HG02870 (cell line): ENCODE measurements around the gene USPL1.
"Not testable (repeated sequence)": the region's sequence is repeated elsewhere in the genome, so short reads cannot be mapped to it uniquely, and the experiment has no call there.

ENCODE experiments used
- ATAC-seq: cut with Tn5 transposase; IDR thresholded peaks from one replicate; pipeline ENCODE4 v1.9.1; 2021; ENCODE audit warnings: mild to moderate bottlenecking, moderate library complexity; ENCODE audit not compliant: unreplicated experiment

Gene USPL1

DNA sequence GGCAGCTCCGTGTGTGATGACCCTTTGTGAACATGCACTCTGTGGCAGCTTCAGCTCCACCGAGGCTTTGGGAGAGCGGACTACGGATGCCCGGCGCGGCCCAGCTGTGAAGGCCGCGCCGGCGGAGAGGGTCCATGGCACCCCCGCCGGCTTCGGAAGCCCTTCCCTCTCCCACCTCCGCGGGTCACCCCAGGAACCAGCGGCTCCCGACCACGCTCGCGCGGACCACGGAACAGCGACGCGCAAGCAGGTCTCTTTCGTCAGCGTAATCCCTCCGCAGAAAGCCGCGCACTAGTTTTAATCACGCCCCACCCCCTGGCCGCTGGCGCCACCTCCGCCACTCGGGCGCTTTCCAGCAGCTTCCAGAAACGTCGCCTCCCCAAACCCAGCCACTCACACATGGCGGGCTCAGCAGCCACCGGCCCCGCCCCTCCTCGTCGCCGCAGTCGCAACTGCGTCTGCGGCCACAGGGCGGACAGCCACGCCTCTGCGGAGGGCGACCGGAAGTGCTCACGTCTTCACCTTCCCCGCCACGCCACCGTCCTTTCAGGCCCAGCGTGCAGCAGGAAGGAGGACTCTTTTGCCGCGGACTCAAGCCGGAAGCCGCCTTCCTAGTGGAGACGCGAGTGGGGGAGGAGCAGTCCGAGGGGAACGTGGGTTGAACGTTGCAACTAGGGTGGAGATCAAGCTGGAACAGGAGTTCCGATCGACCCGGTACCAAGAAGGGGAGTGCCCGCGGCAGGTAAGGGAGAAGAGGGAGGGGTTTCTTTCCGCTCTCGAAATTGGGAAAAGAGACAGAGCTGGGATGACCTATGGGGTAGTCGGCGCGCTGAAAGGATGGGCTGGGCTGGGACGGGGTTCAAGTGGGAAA, at the start of gene USPL1:
TSS of gene USPL1 (plus strand) at position 606 of the 871 bp plus-strand sequence. CDS start 3,221 bp downstream, outside the sequence.
- peak; percentile 86 for ATAC-seq

DNA sequence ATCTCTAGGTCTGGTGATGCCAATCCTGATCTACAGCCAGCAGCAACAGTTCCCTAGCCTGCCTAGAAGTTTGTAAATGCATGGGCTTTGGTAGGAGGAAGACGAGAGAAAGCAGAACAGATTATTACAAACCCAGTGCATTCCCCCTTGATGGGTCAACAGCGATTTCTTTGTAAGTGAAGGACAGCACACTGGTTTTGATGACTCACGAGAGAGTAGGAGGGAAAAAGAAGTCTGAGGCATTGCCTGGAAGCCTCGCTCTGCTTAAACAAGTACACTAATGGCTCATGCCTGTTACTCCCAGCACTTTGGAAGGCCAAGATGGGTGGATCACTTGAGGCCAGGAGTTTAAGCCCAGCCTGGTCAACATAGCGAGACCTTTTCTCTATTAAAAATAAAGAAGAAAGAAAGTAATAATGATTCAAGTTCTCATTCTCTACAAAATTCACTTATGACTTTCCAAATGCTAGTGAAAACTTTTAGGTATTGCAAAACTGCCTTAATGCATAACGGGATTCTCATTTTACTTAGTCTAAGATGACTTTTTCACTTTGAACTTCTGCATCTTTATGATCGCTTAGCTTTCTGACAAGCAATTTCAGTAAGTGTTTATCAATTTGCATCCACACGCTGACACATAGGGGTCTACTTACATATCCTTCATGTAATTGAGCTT, 47.7 kb upstream of the USPL1 start:
- ATAC-seq: no peak

DNA sequence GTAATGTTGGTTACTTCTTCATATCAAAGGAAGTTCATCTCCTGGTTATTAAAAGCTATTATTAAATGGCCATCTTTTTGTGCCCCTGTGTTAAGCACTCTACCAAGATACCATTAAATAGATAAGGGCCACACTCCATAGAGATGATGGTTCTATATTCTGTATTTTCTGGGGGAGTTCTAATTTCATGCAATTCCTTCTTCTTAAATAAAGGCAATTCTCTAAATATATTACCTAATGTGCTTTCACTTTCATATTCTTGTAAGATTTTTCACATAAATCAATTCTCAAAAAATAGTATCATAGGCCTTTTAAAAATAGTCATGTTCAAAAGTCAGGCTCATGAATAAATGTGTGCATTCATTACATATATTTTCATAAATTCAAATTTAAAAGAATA, 47.0 kb upstream of the USPL1 start:
- ATAC-seq: no peak

DNA sequence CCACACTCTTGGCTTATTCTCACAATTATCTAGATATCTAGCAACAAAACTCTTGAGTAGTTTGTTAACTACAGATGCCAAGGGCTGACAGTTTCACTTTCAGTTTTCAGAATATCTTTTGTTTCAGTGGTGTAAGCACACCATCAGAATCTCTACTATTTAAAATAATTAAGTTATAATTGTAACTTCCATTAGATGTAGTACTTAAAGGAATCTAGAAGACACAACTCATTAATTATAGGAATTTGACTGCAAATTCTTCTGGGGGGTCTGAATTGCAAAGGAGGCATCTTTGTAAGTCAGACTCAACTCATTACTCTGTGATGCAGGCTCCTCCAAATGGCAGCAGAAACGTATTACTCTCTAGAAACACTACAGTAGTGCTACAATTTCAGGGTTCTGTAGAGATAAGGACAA, 44.9 kb upstream of the USPL1 start:
- no peak for ATAC-seq

DNA sequence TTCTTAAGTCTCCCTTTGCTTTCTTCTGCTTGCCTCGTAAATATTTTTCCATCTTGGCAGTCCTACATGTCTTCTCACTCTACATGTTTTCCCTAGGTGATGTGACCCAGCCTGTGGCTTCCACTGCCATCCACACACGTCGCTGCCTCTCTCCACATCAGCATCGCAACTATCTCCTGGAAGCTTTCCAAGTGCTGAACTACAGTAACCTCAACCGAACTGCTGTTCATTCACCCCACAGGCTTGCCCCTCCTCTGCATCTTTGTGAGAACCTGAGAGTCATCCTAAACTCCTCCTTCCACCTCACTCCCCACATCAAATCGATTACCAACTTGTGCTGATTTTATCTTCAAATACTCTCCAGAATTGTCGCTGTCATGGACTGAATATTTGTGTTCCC, 41.2 kb upstream of the USPL1 start:
- no peak for ATAC-seq

DNA sequence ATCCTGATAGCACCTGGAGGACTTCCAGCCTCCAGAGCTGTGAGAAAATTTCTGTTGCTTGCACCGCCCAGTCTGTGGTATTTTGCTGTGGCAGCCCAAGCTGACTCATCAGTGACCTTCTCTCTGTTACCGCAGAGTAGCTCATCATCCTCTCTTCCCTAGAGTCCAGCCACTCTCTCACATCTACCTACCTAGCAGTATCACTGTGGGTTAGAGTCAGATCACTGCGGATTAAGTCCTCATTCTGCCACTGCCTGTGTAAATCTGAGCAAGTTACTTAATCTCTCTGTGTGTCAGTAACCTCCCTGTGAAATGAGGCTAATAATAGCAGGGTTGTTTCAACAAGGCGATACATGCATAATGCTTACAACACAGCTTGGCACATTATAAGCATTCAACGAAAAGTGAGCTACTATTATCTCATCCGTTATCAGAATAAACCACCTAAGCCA, 40.3 kb upstream of the USPL1 start:
- peak; percentile 91 for ATAC-seq

DNA sequence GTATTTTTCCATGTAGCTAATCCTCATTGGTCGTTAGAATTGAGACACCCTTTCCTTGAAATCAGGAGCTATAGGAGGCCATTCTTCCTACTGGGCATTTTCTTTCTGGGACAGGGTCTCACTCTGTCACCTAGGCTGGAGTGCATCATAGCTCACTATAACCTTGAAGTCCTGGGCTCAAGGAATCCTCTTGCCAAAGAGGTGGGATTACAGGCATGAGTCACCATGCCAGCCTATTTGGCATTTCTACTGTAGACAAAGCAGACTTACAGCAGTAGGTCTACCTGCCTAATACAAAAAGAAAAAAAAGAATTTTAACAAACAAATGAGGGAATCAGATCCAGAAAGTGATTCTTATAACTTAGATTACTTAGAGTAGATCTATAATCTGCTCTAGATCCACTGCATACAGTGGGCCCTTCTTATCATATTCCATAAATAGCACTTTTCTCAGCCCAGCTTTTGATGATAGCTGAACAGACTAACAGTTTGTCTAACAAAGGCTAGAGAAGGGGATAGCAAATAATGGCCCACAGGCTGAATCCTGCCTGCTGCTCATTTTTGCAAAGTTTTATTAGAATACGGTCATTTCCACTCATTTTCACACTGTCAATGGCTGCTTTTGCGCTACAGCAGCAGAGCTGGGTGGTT, 36.7 kb upstream of the USPL1 start:
- no peak for ATAC-seq

DNA sequence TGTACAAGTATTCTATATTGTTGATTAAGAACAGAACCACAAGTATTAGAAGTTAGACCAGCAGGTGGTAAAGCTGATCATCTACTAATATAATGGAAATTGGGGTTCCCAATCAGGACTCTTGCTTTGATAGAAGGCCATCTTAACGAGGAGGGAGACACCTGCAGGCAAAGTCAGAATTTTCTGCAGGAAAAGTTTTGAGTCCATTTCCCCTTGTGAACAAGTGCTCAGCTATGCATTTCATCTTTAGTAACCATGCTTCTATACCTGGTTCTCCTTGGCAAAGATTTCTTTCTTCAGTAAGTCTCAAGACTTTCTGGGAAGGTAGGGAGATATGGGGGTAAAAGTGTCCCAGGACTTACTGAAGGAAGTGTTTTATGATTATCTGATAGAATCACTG, 36.1 kb upstream of the USPL1 start:
- no peak for ATAC-seq

DNA sequence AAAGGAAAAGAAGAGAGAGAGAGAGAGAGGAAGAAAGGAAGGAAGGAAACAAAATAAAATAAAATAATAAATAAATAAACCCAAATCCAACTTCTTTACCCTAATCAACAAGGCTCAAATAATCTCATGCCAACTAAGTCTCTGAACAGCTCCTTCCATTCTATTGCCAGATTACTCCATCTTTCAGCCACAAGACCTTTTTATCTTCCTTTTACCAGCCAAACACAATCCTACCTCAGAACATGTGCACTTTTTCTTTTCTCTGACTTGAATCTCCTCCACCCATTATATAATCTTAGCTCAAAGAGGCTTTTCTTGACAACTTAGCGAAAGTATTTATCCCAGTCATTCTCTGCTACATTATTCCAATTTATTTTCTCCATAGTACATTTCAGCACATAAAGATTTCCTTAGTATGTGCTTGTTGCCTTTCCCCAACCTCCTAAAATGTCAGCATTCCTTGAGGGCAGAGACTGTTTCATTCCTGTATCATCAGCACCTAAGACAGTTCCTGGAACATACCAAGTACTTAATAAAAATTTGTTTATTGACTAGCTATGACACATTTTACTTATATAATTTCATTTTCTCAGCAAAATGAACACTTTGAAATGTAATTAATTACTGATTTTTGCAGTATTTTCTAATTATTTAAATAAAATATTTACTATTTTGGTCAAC, 33.5 kb upstream of the USPL1 start:
- no peak for ATAC-seq

DNA sequence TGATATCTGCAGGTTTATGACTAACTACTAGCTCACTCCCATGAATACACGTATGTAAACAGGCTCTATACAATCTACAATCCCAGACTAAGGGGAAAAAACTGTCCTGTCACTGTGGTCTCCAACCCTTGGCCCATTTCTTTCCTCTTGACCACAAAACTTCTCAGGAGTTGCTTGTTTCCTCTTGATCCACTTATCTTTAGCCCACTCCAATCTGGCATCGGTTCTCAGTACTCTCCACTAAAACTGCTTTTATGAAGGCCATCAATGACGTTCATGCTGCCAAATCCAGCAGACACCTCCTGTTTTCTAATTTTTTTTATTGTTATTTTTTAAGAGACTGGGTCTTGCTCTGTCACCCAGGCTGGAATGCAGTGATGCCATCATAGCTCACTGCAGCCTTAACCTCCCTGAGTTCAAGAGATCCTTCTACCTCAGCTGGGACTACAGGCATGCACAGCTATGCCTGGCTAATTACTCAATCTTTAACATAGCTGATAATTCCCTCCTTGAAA, 31.9 kb upstream of the USPL1 start:
- no peak for ATAC-seq

DNA sequence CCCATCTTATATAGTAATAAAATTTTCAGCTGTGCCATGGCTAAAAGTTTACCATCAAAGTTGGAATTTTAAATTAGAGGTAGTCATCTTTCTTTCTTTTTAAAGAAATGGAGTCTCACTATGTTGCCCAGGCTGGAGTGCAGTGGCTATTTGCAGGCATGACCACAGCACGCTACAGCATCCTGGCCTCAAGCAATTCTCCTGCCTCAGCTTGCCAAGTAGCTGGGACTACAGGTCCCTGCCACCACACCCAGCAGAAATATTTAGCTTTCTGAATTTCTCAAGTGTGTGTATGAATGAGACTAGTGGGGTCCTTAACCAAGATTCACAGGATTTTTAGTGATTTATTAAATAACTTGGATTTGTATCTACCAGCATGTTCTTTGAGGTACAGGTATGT, 30.5 kb upstream of the USPL1 start:
- ATAC-seq: no peak

DNA sequence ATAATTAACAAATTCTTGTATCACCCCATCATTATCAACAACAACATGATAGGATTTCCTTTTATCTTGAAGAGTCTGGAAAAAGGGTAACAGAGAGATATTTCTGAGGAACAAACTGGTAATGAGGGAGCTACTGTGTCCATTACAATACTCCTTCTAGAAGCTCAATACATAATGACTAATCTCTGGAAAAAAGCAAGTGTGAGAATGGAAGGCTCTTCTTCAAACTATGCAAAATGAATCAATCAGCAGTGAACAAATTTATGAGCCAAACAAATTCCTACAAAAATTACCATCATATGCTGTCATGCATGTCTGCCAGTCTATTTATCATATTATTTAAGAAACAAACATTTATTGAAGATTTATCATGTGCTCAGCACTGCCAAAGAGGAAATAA, 30.0 kb upstream of the USPL1 start:
- no peak for ATAC-seq

DNA sequence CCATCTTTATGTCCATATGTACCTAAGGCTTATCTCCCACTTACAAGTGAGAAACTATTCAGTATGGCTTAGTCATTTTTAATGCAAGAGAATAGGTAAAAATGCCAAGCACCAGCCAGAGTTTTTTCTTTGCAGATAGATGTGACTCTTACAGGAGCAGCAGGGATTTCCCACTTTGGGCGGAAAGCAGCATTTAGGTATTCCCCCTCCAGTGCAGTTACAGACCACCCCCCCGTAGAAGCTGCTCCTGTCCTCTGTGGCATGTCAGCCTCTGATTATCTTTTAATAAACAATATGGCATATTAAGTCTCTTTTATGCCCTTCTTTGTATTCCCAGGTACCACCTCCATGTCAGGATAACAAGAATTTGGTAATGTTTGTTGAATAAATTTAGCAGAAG, 24.7 kb upstream of the USPL1 start:
- ATAC-seq: no peak

DNA sequence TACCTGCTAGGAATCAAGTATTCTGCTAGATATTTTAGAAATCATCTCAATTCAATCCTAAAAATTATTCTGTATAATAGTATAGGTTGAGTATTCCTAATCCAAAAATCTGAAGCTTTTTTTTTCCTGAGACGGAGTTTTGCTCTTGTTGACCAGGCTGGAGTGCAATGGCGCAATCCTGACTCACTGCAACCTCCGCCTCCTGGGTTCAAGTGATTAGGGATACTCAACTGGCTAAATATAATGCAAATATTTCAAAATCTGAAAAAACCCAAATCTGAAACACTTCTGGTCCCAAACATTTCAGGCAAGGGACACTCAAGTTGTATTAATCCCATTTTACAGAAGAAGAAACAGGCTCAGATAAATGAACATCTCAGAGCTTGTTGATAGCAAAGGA, 17.2 kb upstream of the USPL1 start:
- no peak for ATAC-seq

DNA sequence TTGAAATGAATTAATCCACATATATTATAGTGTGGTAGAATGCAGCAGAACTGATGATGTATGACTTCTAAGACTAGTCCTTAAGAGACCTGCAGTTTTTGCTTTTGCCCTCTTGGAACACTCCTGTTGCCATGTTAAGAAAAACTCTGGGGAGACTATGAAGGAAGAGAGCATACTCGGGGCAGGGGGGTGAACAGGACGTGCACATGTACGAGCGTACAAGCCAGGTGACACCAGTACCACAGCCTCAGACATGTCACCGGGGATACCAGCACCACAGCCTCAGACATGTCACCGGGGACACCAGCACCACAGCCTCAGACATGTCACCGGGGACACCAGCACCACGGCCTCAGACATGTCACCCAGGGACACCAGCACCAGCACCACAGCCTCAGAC, 15.9 kb upstream of the USPL1 start:
- ATAC-seq: no peak

DNA sequence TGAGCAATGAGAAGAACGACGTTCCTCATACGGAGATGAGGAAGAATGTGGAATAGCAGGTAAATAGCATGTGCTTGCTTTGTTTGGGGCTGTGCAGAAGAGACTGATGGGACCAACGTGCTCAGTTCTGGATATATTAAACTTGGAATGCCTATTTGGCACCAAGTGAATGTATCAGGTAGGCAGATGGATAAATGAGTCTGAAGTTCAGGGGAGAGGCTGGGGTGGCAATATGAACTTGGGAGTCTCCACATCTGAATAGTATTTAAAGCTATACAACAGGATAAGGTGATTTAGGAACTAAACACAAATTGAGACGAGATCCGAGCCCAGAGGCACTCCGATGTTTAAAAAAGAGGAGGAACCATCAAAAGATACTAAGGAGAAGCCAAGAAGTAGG, 12.7 kb upstream of the USPL1 start:
- no peak for ATAC-seq

DNA sequence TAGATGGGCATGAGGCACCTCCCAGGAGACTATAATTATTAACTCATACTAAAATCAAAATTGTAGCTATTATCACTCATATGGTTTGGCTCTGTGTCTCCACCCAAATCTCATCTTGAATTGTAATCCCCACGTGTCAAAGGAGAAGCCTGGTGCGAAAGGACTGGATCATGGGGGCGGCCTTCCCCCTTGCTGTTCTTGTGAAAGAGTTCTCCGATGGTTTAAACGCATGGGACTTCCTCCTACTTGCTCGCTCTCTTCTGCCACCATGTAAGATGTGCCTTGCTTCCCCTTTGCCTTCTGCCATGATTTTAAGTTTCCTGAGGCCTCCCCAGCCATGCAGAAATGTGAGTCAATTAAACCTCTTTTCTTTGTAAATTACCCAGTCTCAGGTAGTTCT, 10.5 kb upstream of the USPL1 start:
- ATAC-seq: not testable (repeated sequence)

DNA sequence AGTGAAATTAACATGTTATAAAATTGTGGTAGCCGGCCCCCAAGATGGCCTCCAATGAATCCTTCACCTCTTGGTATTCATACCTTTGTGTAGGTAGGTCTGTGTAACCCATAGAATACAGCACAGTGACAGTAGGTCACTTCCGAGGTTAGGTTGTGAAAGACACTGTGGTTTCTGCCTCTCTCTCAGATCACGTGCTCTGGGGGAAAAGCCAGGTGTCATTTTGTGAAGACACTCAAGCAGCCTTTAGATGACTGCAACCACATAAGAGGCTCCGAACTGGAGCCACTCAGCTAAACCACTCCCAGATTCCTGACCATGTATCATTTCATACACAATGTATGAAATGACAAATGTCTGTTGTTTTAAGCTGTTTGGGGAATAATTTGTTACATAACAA, 9.8 kb upstream of the USPL1 start:
- ATAC-seq: peak; percentile 99

DNA sequence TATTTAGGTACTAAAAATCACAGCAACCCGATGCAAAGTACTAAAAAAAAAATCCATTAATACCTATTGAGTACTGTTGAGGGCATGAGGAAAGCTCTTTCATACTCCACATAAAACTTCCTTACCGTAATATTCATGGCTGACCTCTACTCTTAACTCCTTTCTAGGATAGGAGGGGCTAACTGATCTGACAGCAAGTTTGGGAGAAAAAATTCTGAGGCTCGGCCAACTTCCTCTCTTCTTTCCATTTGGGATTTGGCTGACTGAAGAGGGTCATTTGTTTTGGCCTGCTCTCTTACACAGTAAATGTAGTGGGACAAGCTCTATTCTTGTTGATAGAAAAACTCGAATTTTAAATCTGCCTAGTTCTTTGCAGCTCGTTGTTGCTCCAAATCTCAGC, 9.4 kb upstream of the USPL1 start:
- ATAC-seq: no peak

DNA sequence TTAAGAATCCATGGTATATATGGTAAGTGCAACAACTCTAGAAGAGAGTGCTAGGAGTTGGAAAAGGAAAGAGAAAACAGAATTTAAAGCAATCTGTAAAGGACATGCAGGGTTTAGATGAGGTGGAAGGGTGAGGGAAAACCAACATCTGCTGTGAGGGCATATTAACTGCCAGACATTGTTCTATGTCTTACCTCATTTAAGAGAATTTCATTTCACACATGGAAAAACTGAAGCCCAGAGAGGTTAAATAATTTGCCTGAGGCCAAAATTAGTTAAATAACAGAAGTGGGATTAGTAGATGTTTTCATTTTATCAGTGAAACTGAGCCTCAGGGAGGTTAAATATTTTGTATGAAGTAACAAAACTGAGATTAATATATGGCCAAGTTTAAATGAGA, 7.4 kb upstream of the USPL1 start:
- ATAC-seq: no peak

DNA sequence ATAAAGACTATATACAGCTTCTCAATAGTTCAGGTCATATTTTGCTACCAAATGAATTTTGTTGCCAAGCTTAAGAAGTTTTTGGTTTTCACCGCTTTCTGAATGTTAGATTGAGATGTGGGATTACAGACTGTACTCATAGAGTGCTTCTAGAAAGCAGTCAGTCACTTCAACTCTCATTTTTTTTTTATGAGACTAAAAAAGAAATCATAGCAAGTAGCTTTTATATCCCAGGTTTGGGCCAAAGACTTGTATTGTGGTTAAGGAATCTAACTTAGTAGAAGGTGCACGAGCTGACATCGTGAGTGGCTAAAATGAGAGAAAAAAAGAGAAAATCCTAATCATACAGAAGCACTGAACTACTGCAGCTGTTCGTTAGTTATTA, 2.2 kb upstream of the USPL1 start:
- no peak for ATAC-seq
